ENCODE results near the gene ERGIC3.

The ERGIC3 gene

DNA sequence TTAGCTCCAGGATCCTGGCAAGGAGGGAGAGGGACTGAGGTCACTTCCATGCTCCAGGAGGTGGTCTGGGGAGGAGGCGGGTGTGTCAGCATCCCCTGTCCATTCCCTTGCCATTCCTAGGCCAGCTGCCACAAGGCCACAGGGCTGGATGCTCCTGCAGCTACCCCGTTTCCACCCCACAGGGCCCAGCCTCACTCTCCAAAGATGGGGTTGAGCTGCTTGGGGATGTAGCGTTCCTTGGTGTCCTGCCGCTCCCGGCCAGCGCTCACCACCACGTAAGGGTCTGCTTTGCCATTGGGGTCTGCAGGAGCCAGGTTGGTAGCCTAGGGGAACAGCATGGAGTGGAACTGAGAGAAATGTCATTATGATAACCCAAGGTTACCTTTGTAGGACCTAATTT, 23.0 kb downstream of the ERGIC3 start:
- TF ChIP-seq, protein P1, sequence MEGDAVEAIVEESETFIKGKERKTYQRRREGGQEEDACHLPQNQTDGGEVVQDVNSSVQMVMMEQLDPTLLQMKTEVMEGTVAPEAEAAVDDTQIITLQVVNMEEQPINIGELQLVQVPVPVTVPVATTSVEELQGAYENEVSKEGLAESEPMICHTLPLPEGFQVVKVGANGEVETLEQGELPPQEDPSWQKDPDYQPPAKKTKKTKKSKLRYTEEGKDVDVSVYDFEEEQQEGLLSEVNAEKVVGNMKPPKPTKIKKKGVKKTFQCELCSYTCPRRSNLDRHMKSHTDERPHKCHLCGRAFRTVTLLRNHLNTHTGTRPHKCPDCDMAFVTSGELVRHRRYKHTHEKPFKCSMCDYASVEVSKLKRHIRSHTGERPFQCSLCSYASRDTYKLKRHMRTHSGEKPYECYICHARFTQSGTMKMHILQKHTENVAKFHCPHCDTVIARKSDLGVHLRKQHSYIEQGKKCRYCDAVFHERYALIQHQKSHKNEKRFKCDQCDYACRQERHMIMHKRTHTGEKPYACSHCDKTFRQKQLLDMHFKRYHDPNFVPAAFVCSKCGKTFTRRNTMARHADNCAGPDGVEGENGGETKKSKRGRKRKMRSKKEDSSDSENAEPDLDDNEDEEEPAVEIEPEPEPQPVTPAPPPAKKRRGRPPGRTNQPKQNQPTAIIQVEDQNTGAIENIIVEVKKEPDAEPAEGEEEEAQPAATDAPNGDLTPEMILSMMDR (IDR thresholded peaks at IDR 0.05; ENCODE audit: low read depth, low read length, missing control alignments) = no peak
- no peak overlapping the region for H3K4me3 ChIP-seq (ENCODE audit: low read depth, low read length)
- in situ Hi-C loops (cut with HindIII; ENCODE audit: low sequenced_read_pairs) = no loop called here
- DNase-seq (ENCODE audit: low read depth) = no peak

DNA sequence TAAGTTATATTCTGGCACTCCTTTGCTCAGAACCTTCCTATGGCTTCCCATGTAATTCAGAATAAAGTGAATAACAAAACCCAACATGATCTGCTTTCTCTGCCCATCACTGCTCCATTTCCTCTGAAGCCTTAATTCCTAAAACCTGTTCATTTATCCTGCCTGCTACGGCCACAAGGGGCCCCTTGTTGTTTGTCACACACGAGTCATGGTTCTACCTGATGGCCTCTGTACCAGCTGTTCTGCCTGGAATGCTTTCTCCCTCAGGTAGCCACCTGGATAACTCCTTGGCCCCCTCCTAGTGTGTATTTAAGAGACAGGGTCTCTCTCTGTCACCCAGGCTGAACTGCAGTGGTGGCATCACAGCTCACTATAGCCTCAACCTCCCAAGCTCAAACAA, 26.8 kb downstream of the ERGIC3 start:
- DNase-seq (ENCODE audit: low read depth) = no peak
- in situ Hi-C loops (cut with HindIII; ENCODE audit: low sequenced_read_pairs) = no loop called here
- TF ChIP-seq, protein P1 (IDR thresholded peaks at IDR 0.05; ENCODE audit: low read depth, low read length, missing control alignments) = peak; percentile 27
- H3K4me3 ChIP-seq (ENCODE audit: low read depth, low read length) = no peak overlapping the region

DNA sequence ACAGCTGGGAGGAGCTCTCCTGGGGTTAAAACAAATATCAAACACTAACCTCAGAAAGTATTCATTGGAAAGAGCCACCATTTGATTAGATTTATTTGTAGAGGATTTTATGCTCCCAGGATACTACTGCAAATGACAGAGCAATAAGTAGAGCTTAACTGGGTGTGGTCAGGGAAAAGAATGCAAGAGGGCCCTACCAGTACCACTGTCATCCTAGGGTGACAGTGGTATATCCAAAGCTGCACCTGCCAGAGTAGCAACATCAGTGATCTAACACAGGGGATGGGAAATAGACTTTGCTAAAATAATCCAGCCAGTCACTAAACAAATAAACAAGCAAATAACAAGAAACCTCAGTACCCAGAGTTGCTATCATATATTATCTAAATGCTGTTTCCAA, 29.7 kb downstream of the ERGIC3 start:
- TF ChIP-seq, protein P1 (IDR thresholded peaks at IDR 0.05; ENCODE audit: low read depth, low read length, missing control alignments) = no peak
- in situ Hi-C loops (cut with HindIII; ENCODE audit: low sequenced_read_pairs) = loop anchor here (5.0 kb wide), 1 partner anchor 74 kb away; no protein-coding TSS in a partner anchor
- DNase-seq (ENCODE audit: low read depth) = no peak

DNA sequence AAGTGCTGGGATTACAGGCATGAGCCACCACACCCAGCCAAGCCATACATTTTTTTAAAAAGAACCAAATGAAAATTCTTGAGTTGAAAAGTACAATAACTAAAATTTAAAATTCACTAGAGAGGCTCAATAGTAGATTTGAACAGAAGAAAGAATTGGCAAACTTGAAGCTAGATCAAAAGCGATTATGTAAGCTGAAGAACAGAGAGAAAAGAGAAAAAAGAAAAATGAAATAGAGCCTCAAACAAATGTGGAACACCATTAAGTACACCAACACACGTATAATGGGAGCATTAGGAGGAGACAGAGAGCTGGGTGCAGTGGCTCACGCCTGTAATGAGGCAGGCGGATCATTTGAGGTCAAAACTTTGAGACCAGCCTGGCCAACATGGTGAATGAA, 31.0 kb downstream of the ERGIC3 start:
- TF ChIP-seq, protein P1 (IDR thresholded peaks at IDR 0.05; ENCODE audit: low read depth, low read length, missing control alignments) = no peak
- no peak overlapping the region for H3K4me3 ChIP-seq (ENCODE audit: low read depth, low read length)
- DNase-seq (ENCODE audit: low read depth) = no peak
- in situ Hi-C loops (cut with HindIII; ENCODE audit: low sequenced_read_pairs) = loop anchor here (5.0 kb wide), 1 partner anchor 76 kb away; no protein-coding TSS in a partner anchor

More for the DNA sequence above, 29.7 kb downstream of the ERGIC3 start:
- H3K4me3 ChIP-seq (ENCODE audit: low read depth, low read length) = no peak overlapping the region

DNA sequence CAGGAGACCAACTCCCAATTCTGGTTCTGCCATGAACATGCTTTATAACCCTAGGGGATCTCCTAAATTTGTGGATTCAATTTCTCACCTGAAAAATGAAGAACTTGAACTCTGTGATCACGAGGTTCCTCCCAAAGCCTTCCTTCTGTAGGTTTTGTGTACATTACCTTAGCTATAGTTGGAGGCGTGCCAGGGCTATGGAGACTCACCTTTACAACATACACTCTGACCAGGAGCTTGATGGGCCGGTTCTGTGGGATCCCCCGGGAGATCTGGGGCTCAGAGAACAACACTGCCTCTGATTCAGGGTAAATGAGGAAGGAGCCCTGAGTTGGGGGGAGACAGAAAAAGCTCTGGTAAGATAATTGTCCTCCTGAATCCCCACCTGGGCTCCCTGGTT, 34.1 kb downstream of the ERGIC3 start:
- no peak overlapping the region for H3K4me3 ChIP-seq (ENCODE audit: low read depth, low read length)
- DNase-seq (ENCODE audit: low read depth) = no peak
- in situ Hi-C loops (cut with HindIII; ENCODE audit: low sequenced_read_pairs) = no loop called here
- TF ChIP-seq, protein P1 (IDR thresholded peaks at IDR 0.05; ENCODE audit: low read depth, low read length, missing control alignments) = no peak

DNA sequence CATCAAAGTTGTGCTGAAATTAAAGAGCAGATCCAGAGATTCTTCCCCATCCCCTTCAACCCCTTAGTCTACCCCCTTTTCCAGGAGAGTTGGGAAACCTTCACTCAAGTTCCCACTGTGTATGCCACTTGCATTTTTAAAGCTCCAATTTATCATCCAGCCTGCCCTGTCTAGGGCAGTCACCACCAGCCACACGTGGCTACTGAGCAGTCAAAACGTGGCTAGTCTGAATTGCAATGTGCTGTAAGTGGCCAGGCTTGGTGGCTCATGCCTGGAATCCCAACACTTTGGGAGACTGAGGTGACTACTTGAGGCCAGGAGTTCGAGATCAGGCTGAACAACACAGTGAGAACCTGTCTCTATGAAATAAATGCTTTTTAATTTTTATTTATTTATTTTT, 34.9 kb downstream of the ERGIC3 start:
- DNase-seq (ENCODE audit: low read depth) = no peak
- no peak overlapping the region for H3K4me3 ChIP-seq (ENCODE audit: low read depth, low read length)
- TF ChIP-seq, protein P1 (IDR thresholded peaks at IDR 0.05; ENCODE audit: low read depth, low read length, missing control alignments) = no peak
- in situ Hi-C loops (cut with HindIII; ENCODE audit: low sequenced_read_pairs) = no loop called here

DNA sequence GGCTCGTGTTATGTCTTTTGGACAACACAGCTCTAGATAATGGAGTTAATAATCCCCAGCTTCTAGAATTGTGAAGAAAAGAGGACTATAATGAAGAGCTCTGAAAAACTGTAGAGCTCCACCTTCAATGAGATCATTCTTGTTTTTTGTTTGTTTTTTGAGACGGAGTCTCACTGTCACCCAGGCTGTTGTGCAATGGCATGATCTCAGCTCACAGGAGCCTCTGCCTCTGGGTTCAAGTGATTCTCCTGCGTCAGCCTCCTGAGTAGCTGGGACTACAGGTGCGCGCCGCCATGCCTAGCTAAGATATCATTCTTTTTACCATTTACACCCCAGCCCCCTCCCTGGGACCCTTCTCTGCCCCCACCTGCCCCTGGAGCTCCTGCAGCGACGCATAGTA, 36.6 kb downstream of the ERGIC3 start:
- TF ChIP-seq, protein P1 (IDR thresholded peaks at IDR 0.05; ENCODE audit: low read depth, low read length, missing control alignments) = no peak
- DNase-seq (ENCODE audit: low read depth) = no peak
- H3K4me3 ChIP-seq (ENCODE audit: low read depth, low read length) = no peak overlapping the region
- in situ Hi-C loops (cut with HindIII; ENCODE audit: low sequenced_read_pairs) = no loop called here

Measured in astrocyte of the cerebellum (primary cell).